GM12878 (cell line): ENCODE measurements around the gene MAMDC2.

Experiments
- CTCF ChIP-seq, 3 experiments: IDR thresholded peaks in 2 of 3; conservative IDR thresholded peaks in 1 of 3; 2 replicates each; pipeline ENCODE4 v1.5.1; 2011; ENCODE audit warnings: low read depth in 3 of 3, low read length in 3 of 3, mild to moderate bottlenecking in 3 of 3, control low read depth in 2 of 3, moderate library complexity in 2 of 3, inconsistent platforms in 1 of 3, mixed read lengths in 1 of 3; ENCODE audit not compliant: control insufficient read depth in 2 of 3, insufficient read depth in 1 of 3; ENCODE audit errors: extremely low read depth in 1 of 3
- NBN ChIP-seq: fragments of 450-650 bp; IDR thresholded peaks from 2 replicates; pipeline ENCODE4 v1.6.1; 2016
- NFXL1 ChIP-seq: fragments of 450-650 bp; IDR thresholded peaks from 2 replicates; pipeline ENCODE4 v1.6.1; 2017; ENCODE audit warnings: antibody characterized with exemption, mild to moderate bottlenecking, borderline replicate concordance
- POLR2A ChIP-seq: IDR thresholded peaks from 2 replicates; pipeline ENCODE4 v1.6.1; 2011; ENCODE audit warnings: low read depth, mild to moderate bottlenecking, low read length
- POLR2AphosphoS5 ChIP-seq: IDR thresholded peaks from 2 replicates; pipeline ENCODE4 v1.6.1; 2011; ENCODE audit warnings: mild to moderate bottlenecking, low read length, inconsistent platforms
- SIN3A ChIP-seq: IDR thresholded peaks from 2 replicates; pipeline ENCODE4 v1.6.1; 2012; ENCODE audit warnings: low read depth, low read length, improper control_type of control experiment
- SIX5 ChIP-seq: IDR thresholded peaks from 2 replicates; pipeline ENCODE4 v1.6.1; 2011; ENCODE audit warnings: mild to moderate bottlenecking, low read depth, low read length, moderate library complexity; ENCODE audit not compliant: severe bottlenecking
- SP1 ChIP-seq: IDR thresholded peaks from one replicate; pipeline ENCODE4 v1.6.1; 2011; ENCODE audit warnings: low read depth, low read length
- YY1 ChIP-seq: IDR thresholded peaks from 2 replicates; pipeline ENCODE4 v1.6.1; 2011; ENCODE audit warnings: low read depth, mild to moderate bottlenecking, low read length

GRCh38 chr9:70218767-70219166 is 175.1 kb downstream of the MAMDC2 start:
- no peak for TF ChIP-seq CTCF (IDR thresholded peaks at IDR 0.05 in 2 of 3, conservative IDR thresholded peaks at IDR 0.05 in 1 of 3; ENCODE audit: control insufficient read depth in 2 of 3, extremely low read depth in 1 of 3, insufficient read depth in 1 of 3, low read depth in 3 of 3, low read length in 3 of 3)
- TF ChIP-seq SP1: no peak
- no peak for TF ChIP-seq POLR2AphosphoS5
- no peak for TF ChIP-seq SIN3A
- no peak for TF ChIP-seq POLR2A
- TF ChIP-seq NBN: no peak
- TF ChIP-seq SIX5: no peak
- no peak for TF ChIP-seq NFXL1
- TF ChIP-seq YY1: no peak
